ENCODE data around the gene RSPO4. TPM values are rescaled to one million over a fixed set of nuclear protein-coding genes. Genes with fewer than 3 reads are reported as not detected.

RSPO4 gene
- total and polyA plus RNA-seq, 2 of the 8 experiments (the other 6 are each of a cell fraction or from before 2014, with no cell fraction given), result 3.4 to 6.4 TPM

GRCh38 chr20:1017677-1018076 is 15.6 kb upstream of the RSPO4 start:
- H2BK20ac ChIP-seq (ENCODE audit: low read length), result no peak overlapping the region
- CTCF ChIA-PET (ENCODE audit: partially characterized antibody), result interaction anchor here (1.0 kb wide), 1 partner anchor 17 kb away, joined by 3 read pairs; no protein-coding TSS in a partner anchor
- H2BK12ac ChIP-seq (ENCODE audit: low read depth, low read length), result no peak overlapping the region
- H2AK5ac ChIP-seq (ENCODE audit: low read depth, low read length), result no peak overlapping the region
- no peak overlapping the region for H3K4me2 ChIP-seq (ENCODE audit: insufficient read depth in 1 of 2, low read depth in 2 of 2, low read length in 2 of 2)
- H3K23ac ChIP-seq (ENCODE audit: insufficient read length), result no peak overlapping the region
- no peak overlapping the region for H2AFZ ChIP-seq (ENCODE audit: low read length)
- no peak overlapping the region for H3K4ac ChIP-seq (replicated peaks; ENCODE audit: insufficient read length, low read depth, low read length)
- H3K9ac ChIP-seq (replicated peaks in 1 of 4; ENCODE audit: extremely low read depth in 1 of 4, low read depth in 3 of 4, low read length in 3 of 4), result no peak overlapping the region
- DNase-seq (ENCODE audit: low read depth in 1 of 2, low spot score in 2 of 2) (no peak), FAIRE-seq (no peak)
- no peak overlapping the region for H3K56ac ChIP-seq (replicated peaks; ENCODE audit: insufficient read length, low read depth, low read length)
- no peak overlapping the region for H2BK5ac ChIP-seq (ENCODE audit: low read depth, low read length)
- no peak overlapping the region for H4K8ac ChIP-seq (ENCODE audit: extremely low read depth, insufficient read depth, low read length)
- no peaks in the 10 kb centered on the region for H3K79me2 ChIP-seq (ENCODE audit: control insufficient read depth in 1 of 2, insufficient read depth in 2 of 2, low read length in 2 of 2)
- H3K27me3 ChIP-seq (replicated peaks in 1 of 4; ENCODE audit: control insufficient read depth in 3 of 4, extremely low read depth in 1 of 4, insufficient read depth in 3 of 4, low read length in 3 of 4), result no peaks in the 10 kb centered on the region
- H4K5ac ChIP-seq (ENCODE audit: insufficient read length, low read depth, low read length), result no peak overlapping the region
- no peak overlapping the region for H2BK120ac ChIP-seq (replicated peaks; ENCODE audit: low read depth, low read length)
- 83% methylated on average over 5 of the region's 5 CpGs; no CpG with 5 or more reads in 1 of the 2 experiments for WGBS, 2 experiments (ENCODE audit: extremely low coverage in 1 of 2, insufficient coverage in 1 of 2, insufficient read length in 1 of 2, insufficient replicate concordance in 2 of 2, low coverage in 1 of 2, low lambda C conversion rate in 2 of 2, missing lambda C conversion rate in 1 of 2)
- no peaks in the 10 kb centered on the region for H3K9me3 ChIP-seq (ENCODE audit: insufficient read depth in 2 of 2, low read depth in 1 of 2, low read length in 1 of 2)
- no peaks in the 10 kb centered on the region for H4K20me1 ChIP-seq (replicated peaks in 1 of 2; ENCODE audit: control insufficient read depth in 1 of 2, insufficient read depth in 2 of 2, low read length in 2 of 2)
- no peaks in the 10 kb centered on the region for H3K4me1 ChIP-seq (replicated peaks in 1 of 4; ENCODE audit: control insufficient read depth in 3 of 4, insufficient read depth in 4 of 4, low read length in 3 of 4)
- no peak overlapping the region for H3K18ac ChIP-seq (ENCODE audit: extremely low read depth, low read length)
- no peak overlapping the region for H4K91ac ChIP-seq (replicated peaks; ENCODE audit: insufficient read length, low read length)
- H3K79me1 ChIP-seq (ENCODE audit: low read depth, low read length), result no peaks in the 10 kb centered on the region
- no peak overlapping the region for H3K14ac ChIP-seq (ENCODE audit: insufficient read length)
- H3K23me2 ChIP-seq (ENCODE audit: low read depth, low read length), result peaks cover 5% of the 10 kb centered on the region; the same call in 1 of the 2 replicates
- no peak overlapping the region for H3K27ac ChIP-seq (ENCODE audit: low read depth, low read length)
- POLR2A ChIA-PET (ENCODE audit: partially characterized antibody), result no interaction called here
- H3K36me3 ChIP-seq (ENCODE audit: control insufficient read depth in 2 of 4, insufficient read depth in 4 of 4, low read length in 3 of 4), result no peaks in the 10 kb centered on the region
- H3K4me3 ChIP-seq (ENCODE audit: extremely low read depth in 1 of 4, insufficient read depth in 2 of 4, low read depth in 3 of 4, low read length in 4 of 4), result no peak overlapping the region
- no peak overlapping the region for H2BK15ac ChIP-seq (ENCODE audit: low read length)

Data from H1 (cell line).